ENCODE results near the gene NREP. TPM values are rescaled to one million over a fixed set of nuclear protein-coding genes. Genes with fewer than 3 reads are reported as not detected.

Gene NREP
- total and polyA plus RNA-seq, 10 of the 15 experiments (the other 5 are each of a cell fraction or from before 2014, with no cell fraction given) = 20.6 to 117 (median 32.2) TPM

DNA sequence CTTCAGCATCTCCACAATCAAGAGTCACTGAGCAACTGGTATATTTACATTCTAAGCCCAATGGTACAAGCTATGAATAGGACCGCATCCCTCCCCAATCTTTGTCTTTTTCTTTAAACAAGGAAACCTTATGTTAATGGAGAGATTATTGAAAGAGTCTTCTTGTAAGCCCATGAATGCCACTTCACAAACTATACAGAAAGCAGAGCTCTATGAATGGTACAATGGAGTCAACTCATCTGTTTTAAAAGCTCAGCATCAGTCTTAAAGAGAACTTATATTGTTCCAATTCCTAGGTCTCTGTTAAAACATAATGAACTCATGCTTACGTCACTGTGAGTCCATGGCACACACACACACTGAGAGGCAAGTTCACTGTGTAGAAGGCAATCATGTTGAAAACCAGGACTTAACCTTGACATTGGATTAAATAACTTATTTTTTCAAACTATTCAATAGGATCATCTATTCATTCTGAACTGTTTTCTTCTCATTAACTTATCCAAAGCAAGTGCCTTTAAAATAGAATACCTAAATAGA, 4.5 kb downstream of the NREP start:
- Histone ChIP-seq H4K20me1 (ENCODE audit: control insufficient read depth, insufficient read depth) (no peaks in the 10 kb centered on the region), H3K9me3 (replicated peaks; ENCODE audit: control insufficient read depth, insufficient read depth, low read length) (no peaks in the 10 kb centered on the region), H3K4me2 (ENCODE audit: control insufficient read depth, insufficient read depth) (no peak overlapping the region), H3K36me3 (ENCODE audit: control insufficient read depth in 2 of 2, insufficient read depth in 2 of 2, low read length in 1 of 2) (no peaks in the 10 kb centered on the region), H3K27ac (ENCODE audit: control insufficient read depth, insufficient read depth) (no peak overlapping the region), H3K9ac (ENCODE audit: control insufficient read depth, insufficient read depth, low read length) (no peak overlapping the region), H3K4me1 (ENCODE audit: control insufficient read depth, insufficient read depth, low read length) (peaks cover 9% of the 10 kb centered on the region; the same call in 1 of the 2 replicates), H3K27me3 (replicated peaks in 1 of 2; ENCODE audit: control insufficient read depth in 2 of 2, insufficient read depth in 2 of 2, low read length in 1 of 2) (no peaks in the 10 kb centered on the region), H3K79me2 (ENCODE audit: control insufficient read depth, insufficient read depth, low read length) (peaks cover 11% of the 10 kb centered on the region), H2AFZ (ENCODE audit: control insufficient read depth, low read depth, low read length) (no peak overlapping the region), H3K4me3 (no peak overlapping the region)
- POLR2A ChIA-PET = no interaction called here
- no TSS peak for BruUV-seq (replicated peaks)
- TF ChIP-seq ESRRA (IDR thresholded peaks at IDR 0.05; ENCODE audit: low read length) (no peak), MEF2A (IDR thresholded peaks at IDR 0.05; ENCODE audit: insufficient read depth, low read depth, low read length) (no peak), NFYB (IDR thresholded peaks at IDR 0.05; ENCODE audit: insufficient read depth, low read depth, low read length) (no peak), SMARCA5 (IDR thresholded peaks at IDR 0.05) (no peak), MXI1 (IDR thresholded peaks at IDR 0.05; ENCODE audit: low read depth, low read length) (no peak)
- FAIRE-seq (no peak), ATAC-seq (no peak), DNase-seq (ENCODE audit: low read depth, low spot score) (no peak)
- in situ Hi-C loops (cut with MboI) (no loop called here), intact Hi-C loops (cut with micrococcal nuclease; ENCODE audit: unreplicated experiment) (loop anchor here (10.0 kb wide), 1 partner anchor 252 kb away; no protein-coding TSS in a partner anchor)
- RAD21 ChIA-PET (ENCODE audit: unreplicated experiment) = interaction anchor here (1.0 kb wide), 1 partner anchor 18 kb away, joined by 3 read pairs; no protein-coding TSS in a partner anchor
- SMC1A ChIA-PET (ENCODE audit: uncharacterized antibody, unreplicated experiment) = interaction anchor here (1.2 to 3.8 kb wide), 2 partner anchors 8 to 10 kb away, joined by 3 to 19 read pairs; no protein-coding TSS in a partner anchor
- WGBS (ENCODE audit: insufficient coverage, insufficient replicate concordance, low lambda C conversion rate, missing lambda C conversion rate) = 98% methylated on average over 2 of the region's 2 CpGs
- CTCF ChIA-PET = interaction anchor here (0.9 kb wide), 1 partner anchor 24 kb away, joined by 4 read pairs; no protein-coding TSS in a partner anchor

GRCh38 chr5:111749303-111750026, 7.5 kb downstream of the NREP start:
- Histone ChIP-seq H3K4me2 (ENCODE audit: control insufficient read depth, insufficient read depth) (no peak overlapping the region), H4K20me1 (ENCODE audit: control insufficient read depth, insufficient read depth) (no peaks in the 10 kb centered on the region), H3K79me2 (ENCODE audit: control insufficient read depth, insufficient read depth, low read length) (no peaks in the 10 kb centered on the region; the same call in 1 of the 2 replicates), H3K27ac (ENCODE audit: control insufficient read depth, insufficient read depth) (no peak overlapping the region), H3K27me3 (replicated peaks in 1 of 2; ENCODE audit: control insufficient read depth in 2 of 2, insufficient read depth in 2 of 2, low read length in 1 of 2) (no peaks in the 10 kb centered on the region), H3K36me3 (ENCODE audit: control insufficient read depth in 2 of 2, insufficient read depth in 2 of 2, low read length in 1 of 2) (no peaks in the 10 kb centered on the region), H3K9me3 (replicated peaks; ENCODE audit: control insufficient read depth, insufficient read depth, low read length) (no peaks in the 10 kb centered on the region), H2AFZ (ENCODE audit: control insufficient read depth, low read depth, low read length) (no peak overlapping the region), H3K4me3 (no peak overlapping the region), H3K9ac (ENCODE audit: control insufficient read depth, insufficient read depth, low read length) (no peak overlapping the region), H3K4me1 (ENCODE audit: control insufficient read depth, insufficient read depth, low read length) (peaks cover 6% of the 10 kb centered on the region; the same call in 1 of the 2 replicates)
- no peak for FAIRE-seq
- ChIA-PET POLR2A (no interaction called here), SMC1A (ENCODE audit: uncharacterized antibody, unreplicated experiment) (interaction anchor here (1.3 to 2.2 kb wide), 2 partner anchors 15 to 199 kb away, joined by 3 to 7 read pairs; no protein-coding TSS in a partner anchor), CTCF (interaction anchor here (1.1 to 1.8 kb wide), 3 partner anchors 8 to 199 kb away, joined by 3 to 5 read pairs (median 3); no protein-coding TSS in a partner anchor), RAD21 (ENCODE audit: unreplicated experiment) (interaction anchor here (1.2 kb wide), 1 partner anchor 9 kb away, joined by 3 read pairs; no protein-coding TSS in a partner anchor)
- no TSS peak for BruUV-seq (replicated peaks)
- in situ Hi-C loops (cut with MboI) = no loop called here
- intact Hi-C loops (cut with micrococcal nuclease; ENCODE audit: unreplicated experiment) = loop anchor here (10.0 kb wide), 1 partner anchor 255 kb away; no protein-coding TSS in a partner anchor
- no peak for DNase-seq (ENCODE audit: low read depth, low spot score)
- 69% methylated on average over 5 of the region's 5 CpGs for WGBS (ENCODE audit: insufficient coverage, insufficient replicate concordance, low lambda C conversion rate, missing lambda C conversion rate)
- TF ChIP-seq, protein P1, sequence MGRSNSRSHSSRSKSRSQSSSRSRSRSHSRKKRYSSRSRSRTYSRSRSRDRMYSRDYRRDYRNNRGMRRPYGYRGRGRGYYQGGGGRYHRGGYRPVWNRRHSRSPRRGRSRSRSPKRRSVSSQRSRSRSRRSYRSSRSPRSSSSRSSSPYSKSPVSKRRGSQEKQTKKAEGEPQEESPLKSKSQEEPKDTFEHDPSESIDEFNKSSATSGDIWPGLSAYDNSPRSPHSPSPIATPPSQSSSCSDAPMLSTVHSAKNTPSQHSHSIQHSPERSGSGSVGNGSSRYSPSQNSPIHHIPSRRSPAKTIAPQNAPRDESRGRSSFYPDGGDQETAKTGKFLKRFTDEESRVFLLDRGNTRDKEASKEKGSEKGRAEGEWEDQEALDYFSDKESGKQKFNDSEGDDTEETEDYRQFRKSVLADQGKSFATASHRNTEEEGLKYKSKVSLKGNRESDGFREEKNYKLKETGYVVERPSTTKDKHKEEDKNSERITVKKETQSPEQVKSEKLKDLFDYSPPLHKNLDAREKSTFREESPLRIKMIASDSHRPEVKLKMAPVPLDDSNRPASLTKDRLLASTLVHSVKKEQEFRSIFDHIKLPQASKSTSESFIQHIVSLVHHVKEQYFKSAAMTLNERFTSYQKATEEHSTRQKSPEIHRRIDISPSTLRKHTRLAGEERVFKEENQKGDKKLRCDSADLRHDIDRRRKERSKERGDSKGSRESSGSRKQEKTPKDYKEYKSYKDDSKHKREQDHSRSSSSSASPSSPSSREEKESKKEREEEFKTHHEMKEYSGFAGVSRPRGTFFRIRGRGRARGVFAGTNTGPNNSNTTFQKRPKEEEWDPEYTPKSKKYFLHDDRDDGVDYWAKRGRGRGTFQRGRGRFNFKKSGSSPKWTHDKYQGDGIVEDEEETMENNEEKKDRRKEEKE (IDR thresholded peaks at IDR 0.05) = no peak
- no peak for ATAC-seq

All from GM12878 (cell line).